A549 (cell line): ENCODE data around the gene RAP1GAP2.

Source experiments
- FOSL2 ChIP-seq, 2 experiments: fragments of 450-650 bp in 1 of 2; fragments of >200 bp in 1 of 2; sonication (Bioruptor Twin) in 1 of 2; formaldehyde crosslinking; IDR thresholded peaks; 2 replicates each; pipeline versions ENCODE4 v1.5.0 to v1.6.1; 2016 to 2020; ENCODE audit warnings: mild to moderate bottlenecking in 1 of 2, moderate library complexity in 1 of 2
- POLR2A ChIP-seq: IDR thresholded peaks from 2 replicates; pipeline ENCODE4 v1.6.1; 2012; ENCODE audit warnings: mild to moderate bottlenecking, low read length
- TF ChIP-seq, protein P1 (sequence below): fragments of >200 bp; sonication (Bioruptor Twin); formaldehyde crosslinking; IDR thresholded peaks from 3 replicates; pipeline ENCODE4 v1.5.1; 2016

- TF ChIP-seq POLR2A (no peak), FOSL2 (IDR thresholded peaks at IDR 0.05) (no peak), FOSL2 (CRISPR knock-in tag; IDR thresholded peaks at IDR 0.05) (no peak)
- TF ChIP-seq, protein P1, sequence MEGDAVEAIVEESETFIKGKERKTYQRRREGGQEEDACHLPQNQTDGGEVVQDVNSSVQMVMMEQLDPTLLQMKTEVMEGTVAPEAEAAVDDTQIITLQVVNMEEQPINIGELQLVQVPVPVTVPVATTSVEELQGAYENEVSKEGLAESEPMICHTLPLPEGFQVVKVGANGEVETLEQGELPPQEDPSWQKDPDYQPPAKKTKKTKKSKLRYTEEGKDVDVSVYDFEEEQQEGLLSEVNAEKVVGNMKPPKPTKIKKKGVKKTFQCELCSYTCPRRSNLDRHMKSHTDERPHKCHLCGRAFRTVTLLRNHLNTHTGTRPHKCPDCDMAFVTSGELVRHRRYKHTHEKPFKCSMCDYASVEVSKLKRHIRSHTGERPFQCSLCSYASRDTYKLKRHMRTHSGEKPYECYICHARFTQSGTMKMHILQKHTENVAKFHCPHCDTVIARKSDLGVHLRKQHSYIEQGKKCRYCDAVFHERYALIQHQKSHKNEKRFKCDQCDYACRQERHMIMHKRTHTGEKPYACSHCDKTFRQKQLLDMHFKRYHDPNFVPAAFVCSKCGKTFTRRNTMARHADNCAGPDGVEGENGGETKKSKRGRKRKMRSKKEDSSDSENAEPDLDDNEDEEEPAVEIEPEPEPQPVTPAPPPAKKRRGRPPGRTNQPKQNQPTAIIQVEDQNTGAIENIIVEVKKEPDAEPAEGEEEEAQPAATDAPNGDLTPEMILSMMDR, result no peak
These were observed 2.4 kb downstream of the RAP1GAP2 start for GRCh38 chr17:2798678-2799077.
